Breast epithelium (tissue), 3 donors: ENCODE results near the gene ENTPD2.

Experiments
- POLR2A ChIP-seq: fragments of 450-650 bp; IDR thresholded peaks from one replicate; pipeline ENCODE4 v1.6.1; 2016; ENCODE audit warnings: antibody characterized with exemption, mild to moderate bottlenecking, moderate library complexity
- POLR2AphosphoS5 ChIP-seq, 3 donors: sonication (generic); formaldehyde crosslinking; IDR thresholded peaks; one replicate each; pipeline ENCODE4 v1.6.1; 2017; ENCODE audit warnings: antibody characterized with exemption in 3 of 3
- TF ChIP-seq, protein P1 (sequence below), 3 donors: fragments of 450-650 bp; IDR thresholded peaks; one replicate each; pipeline ENCODE4 v1.5.1; 2016 to 2017; ENCODE audit warnings: antibody characterized with exemption in 3 of 3, mild to moderate bottlenecking in 3 of 3, moderate library complexity in 3 of 3

DNA sequence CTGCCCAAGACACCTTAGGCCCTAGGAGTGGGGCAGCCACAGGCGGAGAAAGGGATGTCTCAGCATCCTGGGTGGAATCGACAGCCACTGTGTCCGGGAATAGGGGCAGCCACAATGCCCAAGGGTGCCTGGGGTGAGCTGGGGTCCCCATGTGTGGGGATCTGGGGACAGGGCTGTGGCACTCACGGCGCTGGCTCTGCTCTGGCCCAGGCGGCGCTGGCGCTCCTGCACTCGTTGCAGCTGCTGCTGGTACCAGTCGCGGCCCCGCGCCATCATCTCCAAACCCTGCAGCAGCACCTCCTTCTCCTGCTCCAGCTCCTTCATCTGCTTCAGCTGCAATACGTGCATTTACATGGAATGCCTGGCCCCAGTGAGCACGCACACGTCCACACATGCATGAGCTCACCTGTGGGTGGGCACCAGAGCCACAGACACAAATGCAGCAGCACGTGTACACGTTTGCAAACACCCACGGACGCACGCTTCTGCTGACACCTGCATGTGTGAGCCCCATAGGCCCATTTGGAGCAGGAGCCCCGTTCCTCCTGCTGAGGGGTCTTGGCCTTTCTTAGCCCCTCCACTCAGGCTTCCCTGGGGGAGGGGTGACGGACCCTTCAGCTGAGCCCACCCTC, 11.6 kb upstream of the ENTPD2 start:
- TF ChIP-seq POLR2A (no peak), POLR2AphosphoS5 (IDR thresholded peaks at IDR 0.05) (no peak)
- TF ChIP-seq, protein P1, sequence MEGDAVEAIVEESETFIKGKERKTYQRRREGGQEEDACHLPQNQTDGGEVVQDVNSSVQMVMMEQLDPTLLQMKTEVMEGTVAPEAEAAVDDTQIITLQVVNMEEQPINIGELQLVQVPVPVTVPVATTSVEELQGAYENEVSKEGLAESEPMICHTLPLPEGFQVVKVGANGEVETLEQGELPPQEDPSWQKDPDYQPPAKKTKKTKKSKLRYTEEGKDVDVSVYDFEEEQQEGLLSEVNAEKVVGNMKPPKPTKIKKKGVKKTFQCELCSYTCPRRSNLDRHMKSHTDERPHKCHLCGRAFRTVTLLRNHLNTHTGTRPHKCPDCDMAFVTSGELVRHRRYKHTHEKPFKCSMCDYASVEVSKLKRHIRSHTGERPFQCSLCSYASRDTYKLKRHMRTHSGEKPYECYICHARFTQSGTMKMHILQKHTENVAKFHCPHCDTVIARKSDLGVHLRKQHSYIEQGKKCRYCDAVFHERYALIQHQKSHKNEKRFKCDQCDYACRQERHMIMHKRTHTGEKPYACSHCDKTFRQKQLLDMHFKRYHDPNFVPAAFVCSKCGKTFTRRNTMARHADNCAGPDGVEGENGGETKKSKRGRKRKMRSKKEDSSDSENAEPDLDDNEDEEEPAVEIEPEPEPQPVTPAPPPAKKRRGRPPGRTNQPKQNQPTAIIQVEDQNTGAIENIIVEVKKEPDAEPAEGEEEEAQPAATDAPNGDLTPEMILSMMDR (IDR thresholded peaks at IDR 0.05) = no peak
